C4-2B (cell line): ENCODE measurements around the gene MAP4K3.

Source experiments
- CTCF ChIP-seq: fragments of 450-650 bp; conservative IDR thresholded peaks from 2 replicates; pipeline ENCODE4 v1.5.1; 2017; ENCODE audit warnings: mild to moderate bottlenecking
- ZFX ChIP-seq: fragments of 450-650 bp; IDR thresholded peaks from 2 replicates; pipeline ENCODE4 v1.6.1; 2017

GRCh38 chr2:39269941-39270340 is 167.1 kb downstream of the MAP4K3 start:
- TF ChIP-seq CTCF (no peak), ZFX (no peak)
